SIG-M5 treated with dmso at 0.1 percent for 504 hours (cell line): ENCODE data around the gene ACOT2.
"Not testable (repeated sequence)": the region's sequence is repeated elsewhere in the genome, so short reads cannot be mapped to it uniquely, and the experiment has no call there.

Experiments used
- DNase-seq: peaks from one replicate; lab custom pipeline; 2025; ENCODE audit not compliant: unreplicated experiment; lab: John Stamatoyannopoulos, UW

The ACOT2 gene

GRCh38 chr14:73569185-73569958 lies at the start of gene ACOT2:
Gene ACOT2 (plus strand): TSS chr14:73569213. CDS start chr14:73569241, 28 bp downstream.
- peak; percentile 77 for DNase-seq

- no peak for DNase-seq
These were observed 47.8 kb upstream of the ACOT2 start for GRCh38 chr14:73521229-73521628.

GRCh38 chr14:73524493-73524892 lies 44.5 kb upstream of the ACOT2 start:
- DNase-seq: no peak

- peak; percentile 26 for DNase-seq
These were observed 42.7 kb upstream of the ACOT2 start for GRCh38 chr14:73526036-73526984.

GRCh38 chr14:73529356-73529755 lies 39.7 kb upstream of the ACOT2 start:
- not testable (repeated sequence) for DNase-seq

- not testable (repeated sequence) for DNase-seq
These were observed 37.0 kb upstream of the ACOT2 start for GRCh38 chr14:73531971-73532370.

GRCh38 chr14:73537244-73538045 lies 31.6 kb upstream of the ACOT2 start:
- DNase-seq: not testable (repeated sequence)

GRCh38 chr14:73539017-73539416 lies 30.0 kb upstream of the ACOT2 start:
- not testable (repeated sequence) for DNase-seq

GRCh38 chr14:73542961-73543360 lies 26.1 kb upstream of the ACOT2 start:
- not testable (repeated sequence) for DNase-seq

GRCh38 chr14:73545353-73545752 lies 23.7 kb upstream of the ACOT2 start:
- not testable (repeated sequence) for DNase-seq

- not testable (repeated sequence) for DNase-seq
These were observed 19.9 kb upstream of the ACOT2 start for GRCh38 chr14:73549097-73549496.

- not testable (repeated sequence) for DNase-seq
These were observed 19.0 kb upstream of the ACOT2 start for GRCh38 chr14:73549889-73550524.

GRCh38 chr14:73553845-73554244 lies 15.2 kb upstream of the ACOT2 start:
- no peak for DNase-seq

- not testable (repeated sequence) for DNase-seq
These were observed 11.8 kb upstream of the ACOT2 start for GRCh38 chr14:73557201-73557600.

- DNase-seq: not testable (repeated sequence)
These were observed 10.8 kb upstream of the ACOT2 start for GRCh38 chr14:73558238-73558637.

- not testable (repeated sequence) for DNase-seq
These were observed 6.8 kb upstream of the ACOT2 start for GRCh38 chr14:73562256-73562655.

GRCh38 chr14:73562696-73563095 lies 6.3 kb upstream of the ACOT2 start:
- DNase-seq: not testable (repeated sequence)

- not testable (repeated sequence) for DNase-seq
These were observed 2.6 kb upstream of the ACOT2 start for GRCh38 chr14:73566431-73566830.

GRCh38 chr14:73566935-73567334 lies 2.1 kb upstream of the ACOT2 start:
- DNase-seq: not testable (repeated sequence)

GRCh38 chr14:73567358-73567757 lies 1.7 kb upstream of the ACOT2 start:
- DNase-seq: no peak
